Tongue (tissue), 2 donors: ENCODE data around the gene PFN2. TPM values are rescaled to one million over a fixed set of nuclear protein-coding genes. Genes with fewer than 3 reads are reported as not detected.
"Not testable (repeated sequence)": the region's sequence is repeated elsewhere in the genome, so short reads cannot be mapped to it uniquely, and the experiment has no call there.

Source experiments
- DNase-seq: peaks from one replicate; pipeline ENCODE4 v3.0.0-alpha.2; 2015
- total RNA-seq: library from RNA; depleted of rRNA; stranded (reverse); fragments of >200 nt; gene quantifications from one replicate; pipeline ENCODE4 v1.2.3, GENCODE V29; 2014

PFN2 gene
- total RNA-seq = 239 TPM

GRCh38 chr3:149970716-149971402, at the start of gene PFN2:
TSS of gene PFN2 (minus strand) at chr3:149970895. CDS start at chr3:149970856, 39 bp downstream.
- peak; percentile 94 for DNase-seq

- DNase-seq = no peak
These were observed 45.2 kb upstream of the PFN2 start for GRCh38 chr3:150015901-150016300.

- DNase-seq = no peak
These were observed 44.1 kb upstream of the PFN2 start for GRCh38 chr3:150014782-150015181.

- no peak for DNase-seq
These were observed 43.1 kb upstream of the PFN2 start for GRCh38 chr3:150013801-150014200.

GRCh38 chr3:150006794-150007193, 36.1 kb upstream of the PFN2 start:
- DNase-seq = no peak

GRCh38 chr3:150005243-150006112, 34.8 kb upstream of the PFN2 start:
- DNase-seq = no peak

- DNase-seq = no peak
These were observed 29.9 kb upstream of the PFN2 start for GRCh38 chr3:150000641-150001040.

- DNase-seq = peak; percentile 41
These were observed 28.7 kb upstream of the PFN2 start for GRCh38 chr3:149999421-149999820.

- DNase-seq = no peak
These were observed 28.3 kb upstream of the PFN2 start for GRCh38 chr3:149998946-149999345.

GRCh38 chr3:149992416-149993058, 21.8 kb upstream of the PFN2 start:
- DNase-seq = no peak

GRCh38 chr3:149990423-149990948, 19.8 kb upstream of the PFN2 start:
- no peak for DNase-seq

GRCh38 chr3:149989307-149989706, 18.6 kb upstream of the PFN2 start:
- no peak for DNase-seq

- no peak for DNase-seq
These were observed 12.9 kb upstream of the PFN2 start for GRCh38 chr3:149983628-149984027.

- not testable (repeated sequence) for DNase-seq
These were observed 12.4 kb upstream of the PFN2 start for GRCh38 chr3:149983053-149983452.

- not testable (repeated sequence) for DNase-seq
These were observed 11.3 kb upstream of the PFN2 start for GRCh38 chr3:149981979-149982378.

- no peak for DNase-seq
These were observed 6.7 kb upstream of the PFN2 start for GRCh38 chr3:149977386-149977785.

- DNase-seq = no peak
These were observed 5.2 kb upstream of the PFN2 start for GRCh38 chr3:149975919-149976318.

GRCh38 chr3:149971403-149972075, 844 bp upstream of the PFN2 start:
- peak; percentile 93 for DNase-seq

GRCh38 chr3:149969940-149970715, 567 bp downstream of the PFN2 start:
- peak; percentile 97 for DNase-seq

- peak; percentile 90 for DNase-seq
These were observed 1.4 kb downstream of the PFN2 start for GRCh38 chr3:149969110-149969939.
